ENCODE measurements around the gene SGSM2.
A peak's percentile ranks its signal among the peaks of the same experiment; 100 is the strongest.

- TF ChIP-seq POLR2A (IDR thresholded peaks at IDR 0.05) (no peak), CTCF (IDR thresholded peaks at IDR 0.05) (no peak), EP300 (IDR thresholded peaks at IDR 0.05) (no peak), POLR2AphosphoS5 (IDR thresholded peaks at IDR 0.05) (peak in 1 of 3 donors; percentile 9)
Measured at GRCh38 chr17:2406903-2407790, 69.8 kb downstream of the SGSM2 start.

Data from suprapubic skin (tissue), 4 donors.